Astrocyte of the cerebellum (primary cell): Measurements from ENCODE around the gene WNT11.
A peak's percentile ranks its signal among the peaks of the same experiment; 100 is the strongest.

Source experiments
- DNase-seq: peaks from one replicate; pipeline ENCODE4 v3.0.0-alpha.2; 2011; ENCODE audit warnings: low read depth
- H3K4me3 ChIP-seq: 2 replicates; pipeline ENCODE4 v1.5.1; 2011; ENCODE audit warnings: mild to moderate bottlenecking, low read depth, low read length, moderate library complexity
- CTCF ChIP-seq: IDR thresholded peaks from 2 replicates; pipeline ENCODE4 v1.5.1; 2012; ENCODE audit warnings: low read length, low read depth, moderate library complexity, mild to moderate bottlenecking; ENCODE audit errors: missing control alignments
- in situ Hi-C: cut with HindIII; loops from 2 replicates; pipeline ENCODE4 v1.10.0; 2017; ENCODE audit warnings: low sequenced_read_pairs

WNT11 gene

DNA sequence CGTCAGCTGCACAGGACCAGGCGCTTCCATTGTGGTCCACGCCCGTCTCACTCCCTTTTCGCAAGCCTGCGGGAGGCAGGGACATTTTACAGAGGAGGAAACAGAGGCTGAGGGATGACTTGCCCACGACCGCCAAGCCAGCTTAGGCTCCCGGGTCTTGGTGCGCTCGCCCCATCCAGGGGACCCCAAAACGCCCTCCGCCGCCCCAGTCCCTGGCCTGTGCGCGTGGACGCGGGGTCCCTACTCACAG, 300 bp downstream of the WNT11 start:
- in situ Hi-C loops: no loop called here
- no peak for TF ChIP-seq CTCF
- DNase-seq: no peak
- peak overlapping the region; percentile 42 for H3K4me3 ChIP-seq

DNA sequence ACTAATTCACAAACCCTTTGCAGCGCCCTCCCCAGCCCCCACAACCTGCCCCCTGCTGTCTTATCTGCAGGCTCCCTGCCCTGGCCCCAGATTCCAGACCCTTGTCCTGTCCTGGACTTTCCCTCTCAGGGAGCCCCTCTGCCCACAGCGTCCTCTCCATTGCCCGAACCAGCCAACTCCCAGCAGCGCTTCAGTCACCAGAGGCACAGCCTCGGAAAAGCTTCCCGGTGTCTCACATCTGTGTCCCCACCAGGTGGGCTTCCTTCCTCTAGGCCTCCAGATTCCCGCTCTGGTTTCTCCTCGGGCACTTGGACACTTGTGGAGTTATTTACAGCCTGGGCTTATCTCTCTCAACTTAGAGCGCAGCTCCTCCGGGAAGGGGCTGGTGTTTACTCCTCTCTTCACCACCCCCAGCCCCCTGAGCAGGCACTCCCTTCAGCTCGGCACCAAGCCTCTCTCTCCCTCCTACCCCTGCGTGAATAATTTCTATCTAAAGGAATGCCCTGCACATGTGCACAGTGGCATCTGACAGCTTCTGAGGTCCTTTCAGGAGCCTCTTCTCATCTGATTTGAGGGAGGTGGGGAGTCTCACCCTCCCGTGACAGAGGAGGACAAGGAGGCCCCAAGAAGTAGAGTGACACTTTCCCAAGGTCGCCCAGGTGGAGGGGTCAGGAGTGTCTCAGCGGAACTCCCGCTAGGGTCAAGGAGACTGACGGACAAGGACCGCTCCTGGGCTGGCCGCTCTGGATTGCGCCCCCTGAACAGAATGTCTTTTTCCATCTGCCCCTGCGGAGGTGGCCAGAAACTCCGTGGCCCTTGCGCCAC, 838 bp downstream of the WNT11 start:
- TF ChIP-seq CTCF: no peak
- H3K4me3 ChIP-seq: peak overlapping the region; percentile 42
- in situ Hi-C loops: no loop called here
- DNase-seq: no peak

DNA sequence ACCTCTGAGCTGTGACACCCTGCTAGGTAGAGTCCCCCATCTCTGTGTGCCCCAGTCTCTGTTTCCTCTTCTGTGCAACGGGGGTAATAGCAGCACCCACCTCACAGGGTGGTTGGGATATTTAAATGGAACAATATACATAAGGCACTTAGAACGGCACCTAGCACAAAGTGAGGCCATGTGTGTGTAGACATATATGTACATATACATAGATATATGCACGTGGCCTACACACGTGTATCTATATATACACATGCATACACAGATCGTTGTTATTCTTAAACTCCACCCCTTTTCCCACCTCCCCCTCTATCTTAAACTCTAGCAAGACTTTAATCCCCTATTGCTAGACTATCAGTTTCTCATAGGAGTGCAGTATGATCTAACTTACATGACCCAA, 2.4 kb downstream of the WNT11 start:
- no peak overlapping the region for H3K4me3 ChIP-seq
- TF ChIP-seq CTCF: no peak
- in situ Hi-C loops: no loop called here
- DNase-seq: no peak

DNA sequence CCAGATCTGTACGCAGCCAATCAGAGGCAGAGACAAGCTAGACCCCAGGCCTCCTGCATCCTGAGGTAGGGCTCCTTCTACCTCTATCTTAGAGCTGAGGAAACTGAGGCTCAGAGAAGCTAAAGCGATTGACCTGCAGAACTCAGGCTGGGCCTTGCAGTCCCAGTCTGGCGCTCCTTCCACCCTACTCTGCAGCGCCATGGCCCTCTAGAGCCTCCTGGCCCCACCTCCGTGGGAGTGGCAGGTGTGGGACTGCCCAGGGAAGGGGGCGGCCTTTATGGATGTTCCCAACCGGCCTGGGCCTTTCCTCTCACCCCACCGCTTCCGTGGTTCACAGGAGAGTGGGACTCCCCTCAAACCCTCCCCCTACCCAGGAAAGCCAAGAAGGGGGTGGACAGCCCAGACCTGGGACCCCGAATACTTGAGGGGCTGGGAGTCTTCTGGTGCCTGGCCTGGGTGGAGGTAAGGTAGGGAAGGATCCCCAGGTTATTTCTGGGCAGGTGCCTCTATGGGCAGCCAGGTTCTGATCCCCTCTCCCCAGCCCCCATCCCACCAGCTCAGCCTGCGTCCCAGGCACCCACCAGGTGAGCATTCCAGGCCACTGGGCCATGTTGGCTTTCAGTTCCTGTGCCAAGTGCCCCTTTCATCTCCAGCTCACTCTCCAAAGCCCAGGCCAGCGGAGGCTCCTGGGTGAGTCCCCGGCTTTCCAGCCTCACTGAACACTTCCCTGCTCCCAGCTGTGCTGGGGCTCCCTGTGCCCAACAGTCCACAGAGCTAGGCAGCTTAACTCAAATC, 3.0 kb downstream of the WNT11 start:
- TF ChIP-seq CTCF: no peak

GRCh38 chr11:76201672-76202412, 4.5 kb downstream of the WNT11 start:
- TF ChIP-seq CTCF: no peak
- no peak for DNase-seq
- in situ Hi-C loops: no loop called here
- no peak overlapping the region for H3K4me3 ChIP-seq

More for the DNA sequence above, 3.0 kb downstream of the WNT11 start:
- in situ Hi-C loops: no loop called here
- no peak for DNase-seq
- H3K4me3 ChIP-seq: no peak overlapping the region

DNA sequence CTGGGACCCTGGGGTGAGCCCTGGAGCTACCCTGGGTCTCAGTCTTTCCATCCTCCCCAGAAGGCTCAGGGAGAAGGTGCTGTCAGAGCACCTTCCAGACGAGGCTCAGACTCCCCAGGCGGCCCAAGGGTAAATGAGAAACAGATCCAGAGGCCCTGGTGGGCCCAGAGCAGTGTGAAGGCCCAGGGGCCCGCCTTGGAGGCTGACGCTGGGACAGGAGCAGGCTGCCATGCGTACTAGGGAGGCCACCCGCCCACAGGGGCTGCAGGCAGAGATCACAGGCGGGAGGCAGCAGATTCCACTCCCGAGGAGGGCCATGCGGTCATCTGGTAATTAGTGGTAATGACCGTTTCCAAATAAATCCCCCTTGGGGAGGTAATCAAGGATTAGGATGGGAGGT, 5.2 kb downstream of the WNT11 start:
- no peak for DNase-seq
- TF ChIP-seq CTCF: no peak

More for the DNA sequence above, 5.2 kb downstream of the WNT11 start:
- in situ Hi-C loops: no loop called here
- H3K4me3 ChIP-seq: no peak overlapping the region
